ENCODE results near the gene FCMR. TPM values are rescaled to one million over a fixed set of nuclear protein-coding genes. Genes with fewer than 3 reads are reported as not detected.

The FCMR gene
- total RNA-seq, 4 donors from 2014 or later: 0.59 to 1.7 (median 1.7) TPM; not detected in 1

- Histone ChIP-seq H3K27ac (no peak overlapping the region), H3K4me3 (no peak overlapping the region), H3K27me3 (no peaks in the 10 kb centered on the region), H3K9me3 (no peaks in the 10 kb centered on the region), H3K4me1 (no peaks in the 10 kb centered on the region), H3K36me3 (no peaks in the 10 kb centered on the region)
- intact Hi-C loops (cut with DNase I; ENCODE audit: low total_unique reads): no loop called here
- TF ChIP-seq CTCF (IDR thresholded peaks at IDR 0.05) (no peak), POLR2A (IDR thresholded peaks at IDR 0.05) (no peak)
- no peak for DNase-seq
These were observed 15.7 kb upstream of the FCMR start for GRCh38 chr1:206937425-206937824.

- intact Hi-C loops (cut with DNase I; ENCODE audit: low total_unique reads): no loop called here
- Histone ChIP-seq H3K27ac (no peak overlapping the region), H3K36me3 (no peaks in the 10 kb centered on the region), H3K27me3 (no peaks in the 10 kb centered on the region), H3K4me3 (no peak overlapping the region), H3K9me3 (no peaks in the 10 kb centered on the region), H3K4me1 (no peaks in the 10 kb centered on the region)
- TF ChIP-seq CTCF (IDR thresholded peaks at IDR 0.05): no peak
- TF ChIP-seq POLR2A (IDR thresholded peaks at IDR 0.05): no peak
- no peak for DNase-seq
These were observed 13.8 kb upstream of the FCMR start for GRCh38 chr1:206935491-206936067.

GRCh38 chr1:206933333-206933945, 11.7 kb upstream of the FCMR start:
- H3K4me3 ChIP-seq: no peak overlapping the region
- no peaks in the 10 kb centered on the region for H3K4me1 ChIP-seq
- no peaks in the 10 kb centered on the region for H3K9me3 ChIP-seq
- TF ChIP-seq POLR2A (IDR thresholded peaks at IDR 0.05) (no peak), CTCF (IDR thresholded peaks at IDR 0.05) (peak in 1 of 4 experiments; percentile 5)
- intact Hi-C loops (cut with DNase I; ENCODE audit: low total_unique reads): no loop called here
- H3K36me3 ChIP-seq: no peaks in the 10 kb centered on the region
- no peak for DNase-seq
- H3K27me3 ChIP-seq: no peaks in the 10 kb centered on the region
- no peak overlapping the region for H3K27ac ChIP-seq

DNA sequence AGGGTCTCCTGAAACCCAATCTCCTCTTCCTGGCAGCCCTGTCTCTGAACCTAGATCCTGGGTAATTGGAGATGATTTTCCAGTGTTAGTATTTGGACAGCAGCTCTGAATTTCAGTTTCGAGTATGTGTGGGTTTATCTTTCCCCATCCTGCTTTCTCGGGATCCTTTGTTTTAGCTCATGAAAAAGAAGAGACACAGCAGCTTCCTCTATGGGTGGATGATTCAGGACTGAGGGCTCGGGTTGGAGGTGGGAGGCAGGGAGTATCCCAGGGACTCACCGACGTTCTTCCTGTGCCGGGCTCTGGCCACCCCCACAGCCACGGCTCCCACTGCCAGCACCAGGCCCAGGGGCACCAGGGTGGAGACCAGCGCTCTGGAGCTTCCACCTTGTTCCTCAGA, 10.4 kb upstream of the FCMR start:
- Histone ChIP-seq H3K9me3 (no peaks in the 10 kb centered on the region), H3K27ac (no peak overlapping the region), H3K4me3 (no peak overlapping the region), H3K27me3 (no peaks in the 10 kb centered on the region), H3K36me3 (no peaks in the 10 kb centered on the region), H3K4me1 (no peaks in the 10 kb centered on the region)
- no peak for TF ChIP-seq CTCF (IDR thresholded peaks at IDR 0.05)
- TF ChIP-seq POLR2A (IDR thresholded peaks at IDR 0.05): no peak
- intact Hi-C loops (cut with DNase I; ENCODE audit: low total_unique reads): no loop called here
- no peak for DNase-seq

- no peak overlapping the region for H3K4me3 ChIP-seq
- H3K27me3 ChIP-seq: no peaks in the 10 kb centered on the region
- no peak for DNase-seq
- H3K36me3 ChIP-seq: no peaks in the 10 kb centered on the region
- H3K9me3 ChIP-seq: no peaks in the 10 kb centered on the region
- H3K27ac ChIP-seq: no peak overlapping the region
- no peaks in the 10 kb centered on the region for H3K4me1 ChIP-seq
- TF ChIP-seq POLR2A (IDR thresholded peaks at IDR 0.05) (no peak), CTCF (IDR thresholded peaks at IDR 0.05) (no peak)
- intact Hi-C loops (cut with DNase I; ENCODE audit: low total_unique reads): no loop called here
These were observed 10.0 kb upstream of the FCMR start for GRCh38 chr1:206931709-206932108.

Data from uterus (tissue), 4 donors.